ENCODE results near the gene CHRDL1. TPM values are rescaled to one million over a fixed set of nuclear protein-coding genes. Genes with fewer than 3 reads are reported as not detected.
"Not testable (repeated sequence)": the region's sequence is repeated elsewhere in the genome, so short reads cannot be mapped to it uniquely, and the experiment has no call there.

CHRDL1 gene
- total and polyA plus RNA-seq, 4 donors, result 9.6 to 45.3 (median 26.9) TPM

GRCh38 chrX:110836001-110836400, 40.4 kb upstream of the CHRDL1 start:
- Histone ChIP-seq H3K9ac (ENCODE audit: insufficient read depth in 1 of 2, low read length in 2 of 2) (no peak overlapping the region), H3K36me3 (ENCODE audit: control insufficient read depth in 4 of 4, insufficient read depth in 4 of 4, low read length in 4 of 4) (no peaks in the 10 kb centered on the region), H3K27me3 (ENCODE audit: control insufficient read depth in 3 of 3, insufficient read depth in 3 of 3, low read length in 2 of 3) (peaks cover 6 to 19% (median 6%) of the 10 kb centered on the region in 3 donors), H3K4me3 (no peak overlapping the region), H3K9me3 (ENCODE audit: control insufficient read depth in 4 of 4, insufficient read depth in 3 of 4, low read length in 3 of 4) (no peaks in the 10 kb centered on the region), H3K4me1 (ENCODE audit: control insufficient read depth in 5 of 5, insufficient read depth in 5 of 5, low read length in 5 of 5) (no peaks in the 10 kb centered on the region), H3K27ac (ENCODE audit: low read depth in 1 of 2, low read length in 1 of 2) (no peak overlapping the region)
- no peak for ATAC-seq (ENCODE audit: insufficient read depth, low FRiP score)
- DNase-seq, result no peak
- TF ChIP-seq CTCF (IDR thresholded peaks at IDR 0.05; ENCODE audit: control extremely low read depth, extremely low read depth), result no peak
- 61 to 93% methylated on average over 1 of the region's 1 CpG for WGBS, 2 donors

- H3K9me3 ChIP-seq (ENCODE audit: control insufficient read depth in 4 of 4, insufficient read depth in 3 of 4, low read length in 3 of 4), result no peaks in the 10 kb centered on the region
Observed at GRCh38 chrX:110825972-110826371, 30.4 kb upstream of the CHRDL1 start.

GRCh38 chrX:110816543-110816942, 20.9 kb upstream of the CHRDL1 start:
- H3K4me1 ChIP-seq (ENCODE audit: control insufficient read depth in 5 of 5, insufficient read depth in 5 of 5, low read length in 5 of 5); H3K4me3 ChIP-seq; ATAC-seq (ENCODE audit: insufficient read depth, low FRiP score); H3K9ac ChIP-seq (ENCODE audit: insufficient read depth in 1 of 2, low read length in 2 of 2); H3K27ac ChIP-seq (ENCODE audit: low read depth in 1 of 2, low read length in 1 of 2); H3K36me3 ChIP-seq (ENCODE audit: control insufficient read depth in 4 of 4, insufficient read depth in 4 of 4, low read length in 4 of 4); DNase-seq; H3K9me3 ChIP-seq (ENCODE audit: control insufficient read depth in 4 of 4, insufficient read depth in 3 of 4, low read length in 3 of 4): not testable (repeated sequence)
- WGBS, 2 donors, result 88 to 100% methylated on average over 1 of the region's 1 CpG
- H3K27me3 ChIP-seq (ENCODE audit: control insufficient read depth in 3 of 3, insufficient read depth in 3 of 3, low read length in 2 of 3), result peaks cover 0 to 10% (median 3%) of the 10 kb centered on the region in 3 donors

More at GRCh38 chrX:110825972-110826371, 30.4 kb upstream of the CHRDL1 start:
- Histone ChIP-seq H3K4me3 (no peak overlapping the region), H3K9ac (ENCODE audit: insufficient read depth in 1 of 2, low read length in 2 of 2) (no peak overlapping the region), H3K36me3 (ENCODE audit: control insufficient read depth in 4 of 4, insufficient read depth in 4 of 4, low read length in 4 of 4) (no peaks in the 10 kb centered on the region), H3K27me3 (ENCODE audit: control insufficient read depth in 3 of 3, insufficient read depth in 3 of 3, low read length in 2 of 3) (peaks cover 0 to 14% (median 0%) of the 10 kb centered on the region in 3 donors), H3K4me1 (ENCODE audit: control insufficient read depth in 5 of 5, insufficient read depth in 5 of 5, low read length in 5 of 5) (no peaks in the 10 kb centered on the region), H3K27ac (ENCODE audit: low read depth in 1 of 2, low read length in 1 of 2) (no peak overlapping the region)
- 73 to 96% methylated on average over 2 of the region's 2 CpGs for WGBS, 2 donors
- no peak for ATAC-seq (ENCODE audit: insufficient read depth, low FRiP score)
- DNase-seq, result no peak
- no peak for TF ChIP-seq CTCF (IDR thresholded peaks at IDR 0.05; ENCODE audit: control extremely low read depth, extremely low read depth)

GRCh38 chrX:110806145-110806544, 10.5 kb upstream of the CHRDL1 start:
- Histone ChIP-seq H3K27me3 (ENCODE audit: control insufficient read depth in 3 of 3, insufficient read depth in 3 of 3, low read length in 2 of 3) (peaks cover 0 to 61% (median 21%) of the 10 kb centered on the region in 3 donors), H3K27ac (ENCODE audit: low read depth in 1 of 2, low read length in 1 of 2) (no peak overlapping the region), H3K4me1 (ENCODE audit: control insufficient read depth in 5 of 5, insufficient read depth in 5 of 5, low read length in 5 of 5) (peaks cover 0 to 3% (median 0%) of the 10 kb centered on the region in 5 donors), H3K36me3 (ENCODE audit: control insufficient read depth in 4 of 4, insufficient read depth in 4 of 4, low read length in 4 of 4) (no peaks in the 10 kb centered on the region), H3K9ac (ENCODE audit: insufficient read depth in 1 of 2, low read length in 2 of 2) (no peak overlapping the region), H3K4me3 (no peak overlapping the region), H3K9me3 (ENCODE audit: control insufficient read depth in 4 of 4, insufficient read depth in 3 of 4, low read length in 3 of 4) (peaks cover 0 to 2% (median 0%) of the 10 kb centered on the region in 4 donors)
- WGBS, 2 donors, result 54 to 63% methylated on average over 4 of the region's 4 CpGs
- DNase-seq (no peak), ATAC-seq (ENCODE audit: insufficient read depth, low FRiP score) (no peak)
- TF ChIP-seq CTCF (IDR thresholded peaks at IDR 0.05; ENCODE audit: control extremely low read depth, extremely low read depth), result no peak

Data from lung (tissue), 12 donors.